Progenitor cell of endocrine pancreas (in vitro differentiated cells): ENCODE data around the gene AIMP2. TPM values are rescaled to one million over a fixed set of nuclear protein-coding genes. Genes with fewer than 3 reads are reported as not detected.
A peak's percentile ranks its signal among the peaks of the same experiment; 100 is the strongest.
"Not testable (repeated sequence)": the region's sequence is repeated elsewhere in the genome, so short reads cannot be mapped to it uniquely, and the experiment has no call there.

ENCODE experiments used
- DNase-seq: peaks from one replicate; pipeline ENCODE4 v3.0.0; 2021; ENCODE audit warnings: low spot score; ENCODE audit not compliant: unreplicated experiment
- H3K27ac Mint-ChIP-seq: 2 replicates; pipeline ENCODE4 v1.8.0; 2021; ENCODE audit warnings: mild to moderate bottlenecking, moderate library complexity, mixed read lengths
- H3K27me3 Mint-ChIP-seq: 2 replicates; pipeline ENCODE4 v1.8.0; 2021; ENCODE audit warnings: mixed read lengths
- H3K36me3 Mint-ChIP-seq: 2 replicates; pipeline ENCODE4 v1.8.0; 2022; ENCODE audit warnings: mixed read lengths; ENCODE audit not compliant: insufficient read depth
- H3K4me1 Mint-ChIP-seq: 2 replicates; pipeline ENCODE4 v1.8.0; 2021; ENCODE audit warnings: low read depth, mixed read lengths
- H3K4me3 Mint-ChIP-seq: 2 replicates; pipeline ENCODE4 v1.8.0; 2021; ENCODE audit warnings: low read depth, mild to moderate bottlenecking, moderate library complexity, mixed read lengths
- H3K9me3 Mint-ChIP-seq: 2 replicates; pipeline ENCODE4 v1.8.0; 2021; ENCODE audit warnings: low read depth, mixed read lengths
- total RNA-seq: library from RNA; stranded (reverse); gene quantifications from 2 replicates; pipeline ENCODE4 v1.2.1, GENCODE V29; 2021
- TF ChIP-seq, protein P1 (sequence below): fragments of 200-600 bp; sonication (generic); IDR thresholded peaks from one replicate; pipeline ENCODE4 v1.5.0; 2021; ENCODE audit warnings: antibody characterized with exemption, mild to moderate bottlenecking; ENCODE audit not compliant: unreplicated experiment

AIMP2 gene
- total RNA-seq, 1 donor from 2014 or later = 30.1 TPM

DNA sequence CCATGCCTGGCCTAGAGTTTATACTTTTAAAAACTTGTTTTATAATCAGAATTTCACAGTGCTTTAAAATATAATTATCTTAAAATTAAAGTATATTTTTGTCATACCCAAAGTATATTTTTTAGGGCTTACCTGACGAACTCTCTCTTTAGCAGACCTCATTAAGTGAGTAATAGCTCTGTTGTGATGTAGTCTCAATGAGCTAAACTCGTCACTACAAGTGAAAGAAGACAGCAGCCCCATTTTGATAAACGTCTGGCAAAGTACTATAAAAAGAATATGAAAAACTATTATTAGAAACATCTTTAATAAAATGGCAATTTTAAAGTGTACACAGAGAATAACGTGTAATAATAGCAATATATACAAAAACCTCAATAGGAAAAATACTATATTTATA is 40.7 kb downstream of the AIMP2 start:
- H3K27me3 Mint-ChIP-seq = no peaks in the 10 kb centered on the region
- no peak for DNase-seq
- no peaks in the 10 kb centered on the region for H3K9me3 Mint-ChIP-seq
- H3K27ac Mint-ChIP-seq = no peak overlapping the region
- H3K4me3 Mint-ChIP-seq = no peak overlapping the region
- peaks cover 6% of the 10 kb centered on the region for H3K4me1 Mint-ChIP-seq
- H3K36me3 Mint-ChIP-seq = peaks cover 16% of the 10 kb centered on the region
- TF ChIP-seq, protein P1, sequence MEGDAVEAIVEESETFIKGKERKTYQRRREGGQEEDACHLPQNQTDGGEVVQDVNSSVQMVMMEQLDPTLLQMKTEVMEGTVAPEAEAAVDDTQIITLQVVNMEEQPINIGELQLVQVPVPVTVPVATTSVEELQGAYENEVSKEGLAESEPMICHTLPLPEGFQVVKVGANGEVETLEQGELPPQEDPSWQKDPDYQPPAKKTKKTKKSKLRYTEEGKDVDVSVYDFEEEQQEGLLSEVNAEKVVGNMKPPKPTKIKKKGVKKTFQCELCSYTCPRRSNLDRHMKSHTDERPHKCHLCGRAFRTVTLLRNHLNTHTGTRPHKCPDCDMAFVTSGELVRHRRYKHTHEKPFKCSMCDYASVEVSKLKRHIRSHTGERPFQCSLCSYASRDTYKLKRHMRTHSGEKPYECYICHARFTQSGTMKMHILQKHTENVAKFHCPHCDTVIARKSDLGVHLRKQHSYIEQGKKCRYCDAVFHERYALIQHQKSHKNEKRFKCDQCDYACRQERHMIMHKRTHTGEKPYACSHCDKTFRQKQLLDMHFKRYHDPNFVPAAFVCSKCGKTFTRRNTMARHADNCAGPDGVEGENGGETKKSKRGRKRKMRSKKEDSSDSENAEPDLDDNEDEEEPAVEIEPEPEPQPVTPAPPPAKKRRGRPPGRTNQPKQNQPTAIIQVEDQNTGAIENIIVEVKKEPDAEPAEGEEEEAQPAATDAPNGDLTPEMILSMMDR = no peak

DNA sequence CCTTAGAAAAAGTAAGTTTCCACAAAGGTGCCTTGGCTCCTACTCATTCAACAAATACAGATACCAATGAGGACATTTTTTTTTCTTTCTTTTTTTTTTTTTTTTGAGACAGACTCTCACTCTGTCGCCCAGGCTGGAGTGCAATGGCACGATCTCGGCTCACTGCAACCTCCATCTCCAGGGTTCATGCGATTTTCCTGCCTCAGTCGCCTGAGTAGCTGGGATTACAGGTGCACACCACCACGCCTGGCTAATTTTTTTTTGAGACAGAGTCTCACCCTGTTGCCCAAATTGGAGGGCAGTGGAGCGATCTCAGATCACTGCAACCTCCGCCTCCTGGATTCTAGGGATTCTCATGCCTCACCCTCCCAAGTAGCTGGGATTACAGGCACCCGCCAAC is 42.1 kb downstream of the AIMP2 start:
- H3K27me3 Mint-ChIP-seq, DNase-seq, H3K4me3 Mint-ChIP-seq, H3K4me1 Mint-ChIP-seq, H3K9me3 Mint-ChIP-seq: not testable (repeated sequence)
- peaks cover 13% of the 10 kb centered on the region for H3K36me3 Mint-ChIP-seq
- H3K27ac Mint-ChIP-seq = peak overlapping the region; percentile 98

- Mint-ChIP-seq H3K9me3 (no peaks in the 10 kb centered on the region), H3K27ac (no peak overlapping the region), H3K4me1 (peaks cover 16% of the 10 kb centered on the region), H3K4me3 (no peak overlapping the region), H3K27me3 (no peaks in the 10 kb centered on the region), H3K36me3 (peaks cover 5% of the 10 kb centered on the region)
- no peak for DNase-seq
- TF ChIP-seq, protein P1 = no peak
Measured at GRCh38 chr7:6056616-6057015, 47.5 kb downstream of the AIMP2 start.

DNA sequence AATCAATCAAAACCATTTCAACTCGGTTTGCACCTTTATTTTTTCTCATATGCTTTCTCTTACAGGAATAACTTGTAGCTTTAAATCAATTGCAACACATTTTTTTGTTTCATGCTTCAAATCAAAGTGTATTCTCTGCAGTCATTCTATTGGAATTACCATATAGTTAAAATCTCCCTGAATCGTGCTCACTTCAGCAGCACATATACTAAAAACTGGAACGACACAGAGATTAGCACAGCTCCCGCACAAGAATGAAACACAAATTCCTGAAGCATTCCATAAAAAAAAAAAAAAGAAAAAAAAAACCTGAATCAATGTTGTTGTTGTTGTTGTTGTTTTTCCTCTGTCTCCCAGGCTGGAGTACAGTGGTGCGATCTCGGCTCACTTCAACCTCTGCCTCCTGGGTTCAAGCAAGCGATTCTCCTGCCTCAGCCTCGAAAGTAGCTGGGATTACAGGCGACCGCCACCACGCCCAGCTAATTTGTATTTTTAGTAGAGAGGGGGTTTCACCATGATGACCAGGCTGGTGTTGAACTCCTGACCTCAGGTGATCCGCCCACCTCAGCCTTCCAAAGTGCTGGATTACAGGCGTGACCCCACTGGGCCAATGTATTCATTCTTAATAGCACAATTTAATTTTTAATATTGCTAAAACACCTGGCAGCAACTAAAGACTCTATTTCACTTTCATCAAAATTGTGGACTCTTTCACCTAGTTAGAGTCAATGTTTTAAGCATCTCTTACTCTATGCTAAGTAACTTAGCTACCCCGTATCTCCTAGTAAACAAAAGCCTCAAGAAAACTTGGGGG is 48.5 kb downstream of the AIMP2 start:
- H3K36me3 Mint-ChIP-seq = peaks cover 4% of the 10 kb centered on the region

GRCh38 chr7:6059941-6060340 is 50.9 kb downstream of the AIMP2 start:
- H3K4me1 Mint-ChIP-seq = peaks cover 14% of the 10 kb centered on the region
- not testable (repeated sequence) for H3K27me3 Mint-ChIP-seq, H3K27ac Mint-ChIP-seq, DNase-seq, H3K4me3 Mint-ChIP-seq, H3K9me3 Mint-ChIP-seq, H3K36me3 Mint-ChIP-seq

More for the DNA sequence above, 48.5 kb downstream of the AIMP2 start:
- Mint-ChIP-seq H3K27ac (peak overlapping the region; percentile 98), H3K9me3 (no peaks in the 10 kb centered on the region), H3K4me3 (peak overlapping the region; percentile 91), H3K4me1 (peaks cover 16% of the 10 kb centered on the region), H3K27me3 (no peaks in the 10 kb centered on the region)
- no peak for DNase-seq
- TF ChIP-seq, protein P1 = no peak

- Mint-ChIP-seq H3K9me3 (no peaks in the 10 kb centered on the region), H3K27ac (no peak overlapping the region), H3K36me3 (no peaks in the 10 kb centered on the region), H3K27me3 (no peaks in the 10 kb centered on the region), H3K4me1 (no peaks in the 10 kb centered on the region), H3K4me3 (no peak overlapping the region)
- DNase-seq = no peak
- TF ChIP-seq, protein P1 = no peak
Measured at GRCh38 chr7:6071406-6071805, 62.3 kb downstream of the AIMP2 start.

Other genes starting within 250 kb of the AIMP2 start
- gene RNF216, start 227.6 kb upstream of the AIMP2 start, total RNA-seq = 38.3 and 39.8 TPM in 2 replicates
- not detected in 2 replicates for gene OCM, start 128.5 kb upstream of the AIMP2 start, total RNA-seq
- 103 and 110 TPM in 2 replicates for gene CCZ1, start 110.5 kb upstream of the AIMP2 start, total RNA-seq
- gene RSPH10B, start 38.6 kb upstream of the AIMP2 start, total RNA-seq = 1.5 and 2.0 TPM in 2 replicates
- 19.7 and 23.9 TPM in 2 replicates for gene PMS2, start 223 bp upstream of the AIMP2 start, total RNA-seq
- gene ANKRD61, start 22.1 kb downstream of the AIMP2 start, total RNA-seq = 0.22 and 0.47 TPM in 2 replicates
- gene EIF2AK1, start 49.9 kb downstream of the AIMP2 start, total RNA-seq = 114 and 121 TPM in 2 replicates
- gene USP42, start 95.7 kb downstream of the AIMP2 start, total RNA-seq = 26.1 and 26.2 TPM in 2 replicates